Activated CD8-positive, alpha-beta T cell treated with anti-CD3 and anti-CD28 coated beads, Interleukin-2, amount 10 ng/mL, durations not matched to agents 7 days and 5 days (primary cell): Measurements from ENCODE around the gene PBXIP1. TPM values are rescaled to one million over a fixed set of nuclear protein-coding genes. Genes with fewer than 3 reads are reported as not detected.
A peak's percentile ranks its signal among the peaks of the same experiment; 100 is the strongest.

ENCODE experiments used
- ATAC-seq: fragments of 150-1000 bp; cut with Tn5 transposase; one replicate; pipeline ENCODE4 v1.10.0; 2021; ENCODE audit warnings: moderate library complexity
- CTCF ChIA-PET: fragments of 350-600 bp; sonication (Branson Sonifier 250); formaldehyde crosslinking; loops from one replicate; lab custom pipeline; 2021; ENCODE audit warnings: antibody characterized with exemption; lab: Charles Lee
- POLR2A ChIA-PET: fragments of 350-600 bp; sonication (Branson Sonifier 250); formaldehyde crosslinking; loops from one replicate; lab custom pipeline; 2021; ENCODE audit warnings: antibody characterized with exemption; lab: Charles Lee
- DNase-seq: peaks from one replicate; pipeline ENCODE4 v3.0.0-alpha.2; 2020
- H3K27ac Mint-ChIP-seq: one replicate; pipeline ENCODE4 v1.8.0; 2021; ENCODE audit warnings: mild to moderate bottlenecking, mixed read lengths
- H3K27me3 Mint-ChIP-seq: one replicate; pipeline ENCODE4 v1.8.0; 2021; ENCODE audit warnings: low read depth, mixed read lengths
- H3K36me3 Mint-ChIP-seq: one replicate; pipeline ENCODE4 v1.8.0; 2021; ENCODE audit warnings: low read depth, mixed read lengths
- H3K4me1 Mint-ChIP-seq: one replicate; pipeline ENCODE4 v1.8.0; 2021; ENCODE audit warnings: low read depth, mixed read lengths
- H3K4me3 Mint-ChIP-seq: one replicate; pipeline ENCODE4 v1.8.0; 2021; ENCODE audit warnings: mild to moderate bottlenecking, mixed read lengths
- H3K9me3 Mint-ChIP-seq: one replicate; pipeline ENCODE4 v1.8.0; 2022; ENCODE audit warnings: mixed read lengths; ENCODE audit not compliant: insufficient read depth
- total RNA-seq, 2 experiments: library from RNA; stranded (reverse); gene quantifications; one replicate each; pipeline ENCODE4 v1.2.3, GENCODE V29; 2021

The PBXIP1 gene
- total RNA-seq, 2 experiments from 2014 or later: 44.5 to 48.2 TPM

DNA sequence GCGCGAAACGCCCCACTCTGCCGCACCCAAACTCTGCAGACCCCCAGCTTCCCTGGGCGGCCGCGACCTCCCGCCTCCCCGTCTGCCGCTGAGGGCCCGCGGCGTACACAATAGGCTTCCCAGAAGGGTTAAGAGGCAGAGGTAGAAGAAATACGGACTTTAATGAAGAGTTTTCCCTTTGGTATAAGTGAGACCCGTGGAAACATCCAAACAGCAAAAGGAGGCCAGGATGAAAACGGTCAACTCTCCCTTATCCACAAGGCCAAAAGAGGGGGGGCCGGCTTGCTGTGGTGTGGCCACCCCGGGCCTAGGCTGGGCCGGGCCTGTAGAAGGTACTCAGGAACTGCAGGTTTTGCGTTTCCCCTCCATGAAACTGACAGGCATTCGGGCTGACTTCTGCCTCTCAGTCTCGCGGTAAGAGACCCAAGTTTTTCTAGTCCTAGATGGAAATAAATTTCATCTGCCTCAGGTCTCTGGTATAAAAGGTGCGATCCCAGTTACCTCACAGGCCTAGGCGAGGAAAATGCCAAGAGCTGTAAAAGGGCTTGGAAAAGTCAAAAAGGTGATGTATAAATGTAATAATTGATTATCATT, 6.4 kb upstream of the PBXIP1 start:
- Mint-ChIP-seq H3K4me1 (peaks cover 39% of the 10 kb centered on the region), H3K36me3 (peaks cover 63% of the 10 kb centered on the region), H3K4me3 (peak overlapping the region; percentile 85), H3K27ac (peak overlapping the region; percentile 89), H3K27me3 (no peaks in the 10 kb centered on the region), H3K9me3 (no peaks in the 10 kb centered on the region)
- ChIA-PET CTCF (interaction anchor here (1.2 to 4.0 kb wide), 8 partner anchors 9 to 402 kb away, joined by 4 to 22 read pairs (median 14); partner anchors contain the start of genes ADAM15, CKS1B and SHC1), POLR2A (interaction anchor here (0.7 to 4.9 kb wide), 6 partner anchors 8 to 21 kb away, joined by 3 to 31 read pairs (median 8); partner anchors contain the start of genes CKS1B, FLAD1 and SHC1)
- peak; percentile 5 for ATAC-seq
- DNase-seq: peak; percentile 47

- ATAC-seq (peak; percentile 83), DNase-seq (peak; percentile 85)
- Mint-ChIP-seq H3K36me3 (peaks cover 57% of the 10 kb centered on the region), H3K4me1 (peaks cover 45% of the 10 kb centered on the region), H3K9me3 (no peaks in the 10 kb centered on the region), H3K4me3 (peak within 1 kb of the TSS; percentile 94), H3K27ac (peak within 1 kb of the TSS; percentile 89), H3K27me3 (no peaks in the 10 kb centered on the region)
- CTCF ChIA-PET: interaction anchor here (0.7 to 4.0 kb wide), 13 partner anchors 9 to 402 kb away, joined by 3 to 22 read pairs (median 6); partner anchors contain the start of genes ADAM15, CKS1B and SHC1
- POLR2A ChIA-PET: interaction anchor here (1.2 to 4.9 kb wide), 8 partner anchors 9 to 38 kb away, joined by 3 to 31 read pairs (median 7); partner anchors contain the start of genes CKS1B, FLAD1, PMVK and SHC1
Measured at GRCh38 chr1:154961207-154962155, 5.6 kb upstream of the PBXIP1 start, which contains the start of gene PYGO2. PYGO2 (minus strand) TSS chr1:154961782; CDS start chr1:154961576, 206 bp downstream.

- DNase-seq: no peak
- Mint-ChIP-seq H3K4me1 (peaks cover 54% of the 10 kb centered on the region), H3K27me3 (no peaks in the 10 kb centered on the region), H3K27ac (peak overlapping the region; percentile 87), H3K4me3 (peak overlapping the region; percentile 94), H3K36me3 (peaks cover 51% of the 10 kb centered on the region), H3K9me3 (no peaks in the 10 kb centered on the region)
- CTCF ChIA-PET: interaction anchor here (0.7 to 4.0 kb wide), 13 partner anchors 9 to 401 kb away, joined by 3 to 22 read pairs (median 6); partner anchors contain the start of genes ADAM15, CKS1B and SHC1
- no peak for ATAC-seq
- POLR2A ChIA-PET: interaction anchor here (0.8 to 4.9 kb wide), 9 partner anchors 9 to 39 kb away, joined by 3 to 31 read pairs (median 6); partner anchors contain the start of genes CKS1B, FLAD1, PMVK and SHC1
Measured at GRCh38 chr1:154960446-154961136, 4.7 kb upstream of the PBXIP1 start.

- no peak for ATAC-seq
- ChIA-PET POLR2A (interaction anchor here (4.9 kb wide), 1 partner anchor 15 kb away, joined by 31 read pairs; the partner anchor contains the start of gene CKS1B), CTCF (interaction anchor here (0.6 to 0.7 kb wide), 2 partner anchors 29 to 214 kb away, joined by 3 to 4 read pairs; partner anchors contain the start of gene KRTCAP2)
- Mint-ChIP-seq H3K9me3 (no peaks in the 10 kb centered on the region), H3K36me3 (peaks cover 44% of the 10 kb centered on the region), H3K27me3 (no peaks in the 10 kb centered on the region), H3K27ac (no peak overlapping the region), H3K4me1 (peaks cover 65% of the 10 kb centered on the region), H3K4me3 (peak overlapping the region; percentile 43)
- no peak for DNase-seq
Measured at GRCh38 chr1:154959426-154959780, 3.5 kb upstream of the PBXIP1 start.

DNA sequence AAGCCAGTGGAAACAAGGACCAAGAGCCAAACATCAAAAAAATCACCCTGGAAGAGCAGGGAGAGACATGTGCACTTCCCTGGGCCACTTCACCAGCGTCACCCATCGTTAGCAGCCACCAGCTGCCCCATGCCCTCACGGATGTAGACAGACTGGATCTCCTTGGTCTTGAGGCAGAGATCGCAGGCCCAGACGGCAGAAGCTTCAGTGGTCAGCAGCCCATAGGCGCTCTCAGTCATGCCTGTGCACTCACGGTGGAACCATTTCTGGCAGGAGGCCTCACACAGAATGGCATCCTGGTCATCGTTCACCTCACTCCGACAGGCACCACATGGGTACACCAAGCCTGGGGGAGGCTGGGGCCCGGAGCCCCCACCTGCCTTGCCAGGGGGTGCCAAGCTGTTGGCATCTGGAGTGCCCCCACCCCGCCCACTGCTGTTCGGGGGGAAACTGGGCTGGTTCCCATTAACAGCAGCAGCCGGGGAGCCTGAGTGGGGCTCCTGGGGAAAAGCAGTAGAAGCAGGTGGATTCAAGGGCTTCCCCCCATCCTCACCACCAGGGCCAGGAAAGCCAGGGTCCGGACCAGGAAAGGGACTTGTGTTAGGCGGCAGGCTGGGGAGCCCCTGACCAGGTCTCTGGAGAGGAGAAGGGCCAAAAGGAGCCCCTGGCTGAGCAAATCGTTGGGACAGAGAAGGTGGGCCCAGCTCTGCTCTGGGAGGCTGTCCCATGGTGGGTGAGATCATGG, 3.0 kb upstream of the PBXIP1 start:
- Mint-ChIP-seq H3K27me3 (no peaks in the 10 kb centered on the region), H3K9me3 (no peaks in the 10 kb centered on the region), H3K27ac (peak overlapping the region; percentile 12), H3K4me3 (no peak overlapping the region), H3K36me3 (peaks cover 40% of the 10 kb centered on the region), H3K4me1 (peaks cover 69% of the 10 kb centered on the region)
- no peak for ATAC-seq
- POLR2A ChIA-PET: interaction anchor here (0.7 to 4.9 kb wide), 2 partner anchors 15 to 101 kb away, joined by 3 to 31 read pairs; partner anchors contain the start of gene CKS1B
- CTCF ChIA-PET: interaction anchor here (0.6 kb wide), 1 partner anchor 214 kb away, joined by 4 read pairs; the partner anchor contains the start of gene KRTCAP2
- no peak for DNase-seq

GRCh38 chr1:154958036-154958435, 2.1 kb upstream of the PBXIP1 start:
- Mint-ChIP-seq H3K36me3 (peaks cover 36% of the 10 kb centered on the region), H3K27ac (peak overlapping the region; percentile 24)

GRCh38 chr1:154957091-154957657, 1.3 kb upstream of the PBXIP1 start:
- Mint-ChIP-seq H3K4me1 (peaks cover 70% of the 10 kb centered on the region), H3K27ac (peak overlapping the region; percentile 96), H3K9me3 (no peaks in the 10 kb centered on the region), H3K36me3 (peaks cover 37% of the 10 kb centered on the region), H3K4me3 (no peak overlapping the region), H3K27me3 (no peaks in the 10 kb centered on the region)
- ATAC-seq (no peak), DNase-seq (no peak)
- ChIA-PET CTCF (interaction anchor here (6.1 kb wide), 1 partner anchor 43 kb away, joined by 51 read pairs; no protein-coding TSS in a partner anchor), POLR2A (interaction anchor here (2.8 to 3.6 kb wide), 3 partner anchors 9 to 17 kb away, joined by 15 to 23 read pairs (median 23); partner anchors contain the start of genes CKS1B and SHC1)

More at GRCh38 chr1:154958036-154958435, 2.1 kb upstream of the PBXIP1 start:
- CTCF ChIA-PET: no interaction called here
- H3K9me3 Mint-ChIP-seq: no peaks in the 10 kb centered on the region
- ATAC-seq: no peak
- no peaks in the 10 kb centered on the region for H3K27me3 Mint-ChIP-seq
- no peak overlapping the region for H3K4me3 Mint-ChIP-seq
- POLR2A ChIA-PET: interaction anchor here (0.7 to 4.9 kb wide), 2 partner anchors 16 to 102 kb away, joined by 3 to 31 read pairs; partner anchors contain the start of gene CKS1B
- peaks cover 70% of the 10 kb centered on the region for H3K4me1 Mint-ChIP-seq
- no peak for DNase-seq

- POLR2A ChIA-PET: interaction anchor here (1.1 to 6.2 kb wide), 8 partner anchors 9 to 211 kb away, joined by 3 to 77 read pairs (median 10); partner anchors contain the start of genes ADAM15, CKS1B, PMVK and SHC1
- H3K27me3 Mint-ChIP-seq: no peaks in the 10 kb centered on the region
- peak overlapping the region; percentile 91 for H3K4me3 Mint-ChIP-seq
- CTCF ChIA-PET: interaction anchor here (1.1 to 6.1 kb wide), 8 partner anchors 19 to 196 kb away, joined by 3 to 51 read pairs (median 6); partner anchors contain the start of genes ADAM15, CKS1B and LENEP
- DNase-seq: no peak
- no peak for ATAC-seq
- H3K4me1 Mint-ChIP-seq: peaks cover 75% of the 10 kb centered on the region
- no peaks in the 10 kb centered on the region for H3K9me3 Mint-ChIP-seq
- peak overlapping the region; percentile 96 for H3K27ac Mint-ChIP-seq
- H3K36me3 Mint-ChIP-seq: peaks cover 38% of the 10 kb centered on the region
Measured at GRCh38 chr1:154956544-154956941, 644 bp upstream of the PBXIP1 start.

- peak; percentile 86 for ATAC-seq
- H3K27me3 Mint-ChIP-seq: no peaks in the 10 kb centered on the region
- peaks cover 79% of the 10 kb centered on the region for H3K4me1 Mint-ChIP-seq
- POLR2A ChIA-PET: interaction anchor here (0.7 to 6.2 kb wide), 14 partner anchors 11 to 346 kb away, joined by 3 to 77 read pairs (median 6); partner anchors contain the start of genes ADAM15, CKS1B, FLAD1 and PMVK
- CTCF ChIA-PET: interaction anchor here (0.6 to 6.1 kb wide), 23 partner anchors 9 to 396 kb away, joined by 3 to 51 read pairs (median 4); partner anchors contain the start of genes ADAM15, CKS1B, LENEP and SHC1
- H3K4me3 Mint-ChIP-seq: peak overlapping the region; percentile 91
- H3K9me3 Mint-ChIP-seq: no peaks in the 10 kb centered on the region
- H3K27ac Mint-ChIP-seq: peak overlapping the region; percentile 96
- DNase-seq: peak; percentile 96
- peaks cover 37% of the 10 kb centered on the region for H3K36me3 Mint-ChIP-seq
Measured at GRCh38 chr1:154955039-154955717, 721 bp downstream of the PBXIP1 start.
